Endodermal cell (in vitro differentiated cells): Measurements from ENCODE around the gene MAPK1. TPM values are rescaled to one million over a fixed set of nuclear protein-coding genes. Genes with fewer than 3 reads are reported as not detected.

Experiments used
- DNase-seq: peaks from one replicate; pipeline ENCODE4 v3.0.0-alpha.2; 2017
- H3K27ac ChIP-seq: 2 replicates; pipeline ENCODE4 v1.5.1; 2013; ENCODE audit warnings: mild to moderate bottlenecking, low read depth, low read length, moderate library complexity
- H3K27me3 ChIP-seq: 2 replicates; pipeline ENCODE4 v1.6.1; 2013; ENCODE audit warnings: mild to moderate bottlenecking, low read length, moderate library complexity; ENCODE audit not compliant: insufficient read depth, control insufficient read depth, poor library complexity, severe bottlenecking
- H3K36me3 ChIP-seq: 2 replicates; pipeline ENCODE4 v1.7.0; 2013; ENCODE audit warnings: mild to moderate bottlenecking, low read length, moderate library complexity; ENCODE audit not compliant: control insufficient read depth, insufficient read depth
- H3K4me1 ChIP-seq: one replicate; pipeline ENCODE4 v1.7.0; 2013; ENCODE audit warnings: low read length; ENCODE audit not compliant: control insufficient read depth, insufficient read depth
- H3K4me3 ChIP-seq: 2 replicates; pipeline ENCODE4 v1.5.1; 2013; ENCODE audit warnings: mild to moderate bottlenecking, low read length, moderate library complexity
- H3K9ac ChIP-seq: 2 replicates; pipeline ENCODE4 v1.6.1; 2013; ENCODE audit warnings: mild to moderate bottlenecking, low read length, moderate library complexity; ENCODE audit not compliant: poor library complexity, severe bottlenecking; ENCODE audit errors: extremely low read depth
- H3K9me3 ChIP-seq: 2 replicates; pipeline ENCODE4 v1.6.1; 2013; ENCODE audit warnings: mild to moderate bottlenecking, low read length, moderate library complexity; ENCODE audit not compliant: control insufficient read depth
- H3K27ac Mint-ChIP-seq: 2 replicates; pipeline ENCODE4 v1.8.0; 2020; ENCODE audit warnings: mixed read lengths
- H3K27me3 Mint-ChIP-seq: 2 replicates; pipeline ENCODE4 v1.8.0; 2021; ENCODE audit warnings: mild to moderate bottlenecking, mixed read lengths; ENCODE audit not compliant: insufficient read depth
- H3K36me3 Mint-ChIP-seq: 2 replicates; pipeline ENCODE4 v1.8.0; 2020; ENCODE audit warnings: low read depth, mixed read lengths
- H3K4me1 Mint-ChIP-seq: 2 replicates; pipeline ENCODE4 v1.8.0; 2020; ENCODE audit warnings: mixed read lengths
- H3K4me3 Mint-ChIP-seq: 2 replicates; pipeline ENCODE4 v1.8.0; 2020; ENCODE audit warnings: mild to moderate bottlenecking, moderate library complexity, mixed read lengths
- H3K9me3 Mint-ChIP-seq: 2 replicates; pipeline ENCODE4 v1.8.0; 2020; ENCODE audit warnings: mild to moderate bottlenecking, mixed read lengths
- CTCF ChIP-seq: fragments of 200-600 bp; sonication (generic); conservative IDR thresholded peaks from 2 replicates; pipeline ENCODE4 v1.5.0; 2021; ENCODE audit warnings: antibody characterized with exemption, mild to moderate bottlenecking
- WGBS, 2 experiments: methylation state at CpG; one replicate each; pipeline versions ENCODE4 v1.1.5 to v1.1.7; 2013; ENCODE audit warnings: missing lambda C conversion rate in 2 of 2, mixed read lengths in 1 of 2; ENCODE audit not compliant: insufficient coverage in 1 of 2, insufficient read length in 1 of 2; 5-methylcytosine and 5-hydroxymethylcytosine counted together
- total RNA-seq, 2 donors: library from RNA; stranded (reverse); fragmentation: NEBNext Ultra II Directional in 1 of 2; extraction: Animal tissue kit (Norgen Biotek cat#: 25700) in 1 of 2; gene quantifications; 2 replicates in 1 of 2; 3 replicates in 1 of 2; pipeline ENCODE4 v1.2.1, GENCODE V29; 2021

MAPK1 gene
- total RNA-seq, 2 donors from 2014 or later, result 76.8 to 78.6 TPM

DNA sequence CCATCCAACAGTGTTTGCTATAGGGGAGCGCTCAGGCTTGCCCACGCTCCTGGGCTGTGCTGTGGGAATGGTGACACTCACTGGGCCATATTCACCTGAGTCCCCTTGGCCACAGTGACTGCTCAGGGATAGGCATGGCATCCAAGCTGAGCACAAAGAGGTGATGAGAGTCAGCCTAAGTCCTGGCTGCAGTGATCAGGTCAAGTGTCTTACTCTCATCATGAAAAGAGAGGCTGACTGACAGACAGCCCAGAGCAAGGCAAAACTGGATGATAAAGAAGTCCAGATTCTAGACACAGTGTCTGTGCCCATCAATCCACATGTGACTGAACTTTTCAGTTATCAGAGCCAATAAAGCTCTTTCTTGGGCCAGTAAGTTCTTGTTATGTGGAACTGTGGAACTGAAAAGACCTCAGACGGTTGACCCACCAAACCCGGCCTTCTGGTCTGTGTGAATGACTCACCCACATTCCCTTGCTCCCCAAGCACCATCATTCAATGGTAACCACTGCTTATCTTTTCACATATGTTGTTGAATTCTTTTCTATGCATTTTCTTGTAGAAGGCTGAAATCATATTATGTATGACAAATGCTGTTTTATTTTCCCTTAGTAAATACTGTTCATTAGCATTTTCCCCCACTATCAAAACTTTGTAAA is 88.6 kb downstream of the MAPK1 start:
- no peak for DNase-seq
- H3K27me3 Mint-ChIP-seq, result no peaks in the 10 kb centered on the region
- Histone ChIP-seq H3K4me1 (no peaks in the 10 kb centered on the region), H3K27me3 (no peaks in the 10 kb centered on the region), H3K9me3 (no peaks in the 10 kb centered on the region), H3K4me3 (no peak overlapping the region), H3K27ac (no peak overlapping the region), H3K36me3 (peaks cover 43% of the 10 kb centered on the region), H3K9ac (no peak overlapping the region)
- no peak for TF ChIP-seq CTCF
- WGBS, 2 experiments, result 98% methylated on average over 4 of the region's 4 CpGs; no CpG with 5 or more reads in 1 of the 2 experiments
- H3K9me3 Mint-ChIP-seq, result no peaks in the 10 kb centered on the region
- H3K36me3 Mint-ChIP-seq, result peaks cover 34% of the 10 kb centered on the region
- no peak overlapping the region for H3K4me3 Mint-ChIP-seq
- no peaks in the 10 kb centered on the region for H3K4me1 Mint-ChIP-seq
- no peak overlapping the region for H3K27ac Mint-ChIP-seq

DNA sequence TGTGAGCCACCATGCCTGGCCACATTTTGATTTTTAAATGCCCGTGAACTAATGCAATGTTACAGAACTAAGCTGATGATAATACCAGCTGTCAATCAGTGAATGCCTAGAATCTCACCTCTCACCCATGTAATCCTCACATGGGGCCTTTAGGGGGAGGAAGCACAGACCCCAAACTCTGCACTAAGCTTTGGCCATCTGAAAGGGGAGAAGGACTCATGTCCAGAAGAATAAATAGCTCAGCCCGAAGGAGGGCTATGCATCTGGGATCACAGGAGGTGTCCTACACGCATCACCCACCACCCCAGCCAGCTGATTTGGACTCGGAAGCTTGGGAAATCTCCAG is 95.8 kb downstream of the MAPK1 start:
- no peak overlapping the region for H3K4me3 Mint-ChIP-seq
- no peak overlapping the region for H3K9ac ChIP-seq
- no peak overlapping the region for H3K27ac ChIP-seq
- H3K4me3 ChIP-seq, result no peak overlapping the region
- no peak for DNase-seq
- no peaks in the 10 kb centered on the region for H3K9me3 ChIP-seq
- H3K27me3 Mint-ChIP-seq, result no peaks in the 10 kb centered on the region
- H3K27ac Mint-ChIP-seq, result no peak overlapping the region
- no peaks in the 10 kb centered on the region for H3K4me1 Mint-ChIP-seq
- H3K27me3 ChIP-seq, result no peaks in the 10 kb centered on the region
- no peaks in the 10 kb centered on the region for H3K9me3 Mint-ChIP-seq
- TF ChIP-seq CTCF, result no peak
- peaks cover 76% of the 10 kb centered on the region for H3K36me3 ChIP-seq
- H3K4me1 ChIP-seq, result no peaks in the 10 kb centered on the region
- WGBS, 2 experiments, result 99 to 100% methylated on average over 3 to 4 of the region's 4 CpGs
- H3K36me3 Mint-ChIP-seq, result peaks cover 74% of the 10 kb centered on the region

GRCh38 chr22:21768435-21768834 is 99.0 kb downstream of the MAPK1 start:
- Histone ChIP-seq H3K27ac (no peak overlapping the region), H3K36me3 (peaks cover 93% of the 10 kb centered on the region), H3K9ac (no peak overlapping the region), H3K9me3 (no peaks in the 10 kb centered on the region), H3K27me3 (no peaks in the 10 kb centered on the region), H3K4me1 (no peaks in the 10 kb centered on the region), H3K4me3 (no peak overlapping the region)
- Mint-ChIP-seq H3K4me1 (no peaks in the 10 kb centered on the region), H3K9me3 (no peaks in the 10 kb centered on the region), H3K27me3 (no peaks in the 10 kb centered on the region), H3K36me3 (peaks cover 88% of the 10 kb centered on the region), H3K27ac (no peak overlapping the region), H3K4me3 (no peak overlapping the region)
- no peak for TF ChIP-seq CTCF
- WGBS, 2 experiments, result 100% methylated on average over 1 of the region's 1 CpG; no CpG with 5 or more reads in 1 of the 2 experiments
- no peak for DNase-seq
